Ascending aorta (tissue), 2 donors: Measurements from ENCODE around the gene BEGAIN. TPM values are rescaled to one million over a fixed set of nuclear protein-coding genes. Genes with fewer than 3 reads are reported as not detected.

ENCODE experiments used
- DNase-seq, 2 donors: peaks; one replicate each; pipeline ENCODE4 v3.0.0-alpha.2; 2019; ENCODE audit warnings: low spot score in 2 of 2
- H3K27ac ChIP-seq, 2 donors: fragments of 200-600 bp; sonication (generic); one replicate each; pipeline ENCODE4 v1.5.1; 2016 to 2017; ENCODE audit warnings: mild to moderate bottlenecking in 1 of 2
- H3K27me3 ChIP-seq: fragments of 200-600 bp; sonication (generic); one replicate; pipeline ENCODE4 v1.5.1; 2017
- H3K36me3 ChIP-seq, 2 donors: fragments of 200-600 bp; sonication (generic); one replicate each; pipeline ENCODE4 v1.5.1; 2016
- H3K4me1 ChIP-seq, 2 donors: fragments of 200-600 bp; sonication (generic); one replicate each; pipeline ENCODE4 v1.5.1; 2016 to 2017; ENCODE audit warnings: mild to moderate bottlenecking in 1 of 2
- H3K4me3 ChIP-seq, 2 donors: fragments of 200-600 bp; sonication (generic); one replicate each; pipeline ENCODE4 v1.5.1; 2016 to 2017; ENCODE audit warnings: mild to moderate bottlenecking in 1 of 2
- H3K9me3 ChIP-seq, 2 donors: fragments of 200-600 bp; sonication (generic); one replicate each; pipeline ENCODE4 v1.5.1; 2016
- intact Hi-C: fragments of 100-400 bp; cut with DNase I; formaldehyde crosslinking; loops from one replicate; pipeline ENCODE4 v1.15.1; 2023
- total RNA-seq: library from RNA; depleted of rRNA; stranded (reverse); fragments of >200 nt; gene quantifications from one replicate; pipeline ENCODE4 v1.1.0, GENCODE V29; 2016
- TF ChIP-seq, protein P1 (sequence below), 3 experiments: fragments of 200-600 bp in 2 of 3; fragments of 450-650 bp in 1 of 3; sonication (generic) in 2 of 3; IDR thresholded peaks; one replicate each; pipeline ENCODE4 v1.5.1; 2016 to 2019; ENCODE audit warnings: antibody characterized with exemption in 3 of 3, mild to moderate bottlenecking in 1 of 3, moderate library complexity in 1 of 3

Gene BEGAIN
- total RNA-seq, 1 donor from 2014 or later = 5.9 TPM

DNA sequence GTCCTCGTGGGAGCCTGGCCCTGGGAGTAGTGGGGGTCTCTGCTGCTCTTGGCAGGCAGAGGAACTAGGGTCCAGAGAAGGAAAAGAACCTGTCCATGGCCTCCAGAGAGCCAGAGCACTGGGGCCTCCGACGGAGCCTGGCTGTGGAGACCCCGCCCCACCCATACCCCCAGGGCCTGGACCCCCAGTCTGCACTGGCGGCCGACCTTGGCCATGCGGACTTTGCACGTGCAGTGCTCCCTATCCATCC, 1.1 kb downstream of the BEGAIN start:
- TF ChIP-seq, protein P1, sequence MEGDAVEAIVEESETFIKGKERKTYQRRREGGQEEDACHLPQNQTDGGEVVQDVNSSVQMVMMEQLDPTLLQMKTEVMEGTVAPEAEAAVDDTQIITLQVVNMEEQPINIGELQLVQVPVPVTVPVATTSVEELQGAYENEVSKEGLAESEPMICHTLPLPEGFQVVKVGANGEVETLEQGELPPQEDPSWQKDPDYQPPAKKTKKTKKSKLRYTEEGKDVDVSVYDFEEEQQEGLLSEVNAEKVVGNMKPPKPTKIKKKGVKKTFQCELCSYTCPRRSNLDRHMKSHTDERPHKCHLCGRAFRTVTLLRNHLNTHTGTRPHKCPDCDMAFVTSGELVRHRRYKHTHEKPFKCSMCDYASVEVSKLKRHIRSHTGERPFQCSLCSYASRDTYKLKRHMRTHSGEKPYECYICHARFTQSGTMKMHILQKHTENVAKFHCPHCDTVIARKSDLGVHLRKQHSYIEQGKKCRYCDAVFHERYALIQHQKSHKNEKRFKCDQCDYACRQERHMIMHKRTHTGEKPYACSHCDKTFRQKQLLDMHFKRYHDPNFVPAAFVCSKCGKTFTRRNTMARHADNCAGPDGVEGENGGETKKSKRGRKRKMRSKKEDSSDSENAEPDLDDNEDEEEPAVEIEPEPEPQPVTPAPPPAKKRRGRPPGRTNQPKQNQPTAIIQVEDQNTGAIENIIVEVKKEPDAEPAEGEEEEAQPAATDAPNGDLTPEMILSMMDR (IDR thresholded peaks at IDR 0.05) = no peak
- Histone ChIP-seq H3K4me3 (no peak overlapping the region), H3K9me3 (no peaks in the 10 kb centered on the region), H3K27ac (no peak overlapping the region), H3K36me3 (no peaks in the 10 kb centered on the region), H3K27me3 (peaks cover 9% of the 10 kb centered on the region), H3K4me1 (no peaks in the 10 kb centered on the region)
- DNase-seq = no peak
- intact Hi-C loops = no loop called here

DNA sequence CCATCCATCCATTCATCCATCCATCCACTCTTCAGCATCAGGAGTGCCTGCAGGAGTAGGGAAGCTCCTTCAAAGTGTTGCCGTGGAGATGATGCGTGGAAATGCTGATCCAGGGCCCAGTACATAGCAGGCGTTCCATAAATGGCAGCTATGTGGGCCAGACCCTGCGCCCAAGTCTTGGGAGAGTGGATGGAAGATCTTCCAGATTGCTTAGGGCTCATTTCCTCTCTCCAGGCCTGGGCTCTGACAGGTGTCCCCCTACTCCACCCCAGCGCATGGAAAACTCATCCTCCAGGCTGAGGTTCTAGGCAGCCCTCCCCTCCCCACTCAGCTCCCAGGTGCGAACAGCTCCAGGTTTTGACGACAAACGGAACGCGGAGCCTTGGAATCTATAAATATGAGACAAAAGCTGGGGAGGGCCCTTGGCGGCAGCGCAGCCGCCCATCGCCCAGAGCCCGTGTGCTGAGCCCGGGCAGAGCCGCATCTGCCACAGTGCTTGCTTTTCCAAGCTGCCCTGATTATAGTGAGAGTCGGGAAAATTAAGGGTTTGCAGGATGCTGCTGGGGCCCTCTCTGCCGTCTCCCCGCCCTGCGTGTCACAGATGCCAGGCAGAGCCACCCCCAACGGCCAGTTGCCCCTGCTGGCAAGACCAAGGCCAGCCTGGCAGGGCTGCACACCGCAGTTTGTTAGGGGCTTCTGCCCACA, 1.6 kb downstream of the BEGAIN start:
- TF ChIP-seq, protein P1 (IDR thresholded peaks at IDR 0.05) = no peak
- Histone ChIP-seq H3K27ac (no peak overlapping the region), H3K4me3 (no peak overlapping the region), H3K27me3 (peaks cover 9% of the 10 kb centered on the region), H3K9me3 (no peaks in the 10 kb centered on the region), H3K36me3 (no peaks in the 10 kb centered on the region), H3K4me1 (no peaks in the 10 kb centered on the region)
- no peak for DNase-seq
- intact Hi-C loops = no loop called here

GRCh38 chr14:100584056-100585031, 2.9 kb downstream of the BEGAIN start:
- H3K4me1 ChIP-seq = no peaks in the 10 kb centered on the region
- intact Hi-C loops = no loop called here
- H3K27ac ChIP-seq = no peak overlapping the region
- H3K4me3 ChIP-seq = no peak overlapping the region
- H3K9me3 ChIP-seq = no peaks in the 10 kb centered on the region
- H3K36me3 ChIP-seq = no peaks in the 10 kb centered on the region
- DNase-seq = no peak
- TF ChIP-seq, protein P1 (IDR thresholded peaks at IDR 0.05) = no peak
- H3K27me3 ChIP-seq = peaks cover 9% of the 10 kb centered on the region

DNA sequence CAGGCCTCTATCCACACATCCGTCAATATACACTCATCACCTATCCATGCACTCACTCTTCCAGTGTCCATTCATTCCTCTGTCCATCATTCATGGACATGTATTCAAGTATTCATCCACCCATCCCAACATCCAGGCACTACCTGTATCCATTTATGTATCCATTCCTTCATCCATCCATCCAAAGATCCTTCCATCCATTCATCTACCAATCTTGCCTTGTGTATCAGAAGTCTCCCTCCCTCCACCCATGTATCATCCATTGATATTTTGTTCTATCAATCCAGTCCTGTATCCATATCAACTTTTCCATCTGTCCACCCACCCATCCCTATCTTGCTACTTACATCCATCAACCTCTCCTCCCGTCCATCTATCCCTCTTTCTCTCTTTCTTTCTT, 4.0 kb downstream of the BEGAIN start:
- H3K4me3 ChIP-seq = no peak overlapping the region
- no peak overlapping the region for H3K27ac ChIP-seq
- no peaks in the 10 kb centered on the region for H3K9me3 ChIP-seq
- H3K27me3 ChIP-seq = peaks cover 9% of the 10 kb centered on the region
- H3K36me3 ChIP-seq = no peaks in the 10 kb centered on the region
- DNase-seq = no peak
- TF ChIP-seq, protein P1 (IDR thresholded peaks at IDR 0.05) = no peak
- intact Hi-C loops = no loop called here
- no peaks in the 10 kb centered on the region for H3K4me1 ChIP-seq

DNA sequence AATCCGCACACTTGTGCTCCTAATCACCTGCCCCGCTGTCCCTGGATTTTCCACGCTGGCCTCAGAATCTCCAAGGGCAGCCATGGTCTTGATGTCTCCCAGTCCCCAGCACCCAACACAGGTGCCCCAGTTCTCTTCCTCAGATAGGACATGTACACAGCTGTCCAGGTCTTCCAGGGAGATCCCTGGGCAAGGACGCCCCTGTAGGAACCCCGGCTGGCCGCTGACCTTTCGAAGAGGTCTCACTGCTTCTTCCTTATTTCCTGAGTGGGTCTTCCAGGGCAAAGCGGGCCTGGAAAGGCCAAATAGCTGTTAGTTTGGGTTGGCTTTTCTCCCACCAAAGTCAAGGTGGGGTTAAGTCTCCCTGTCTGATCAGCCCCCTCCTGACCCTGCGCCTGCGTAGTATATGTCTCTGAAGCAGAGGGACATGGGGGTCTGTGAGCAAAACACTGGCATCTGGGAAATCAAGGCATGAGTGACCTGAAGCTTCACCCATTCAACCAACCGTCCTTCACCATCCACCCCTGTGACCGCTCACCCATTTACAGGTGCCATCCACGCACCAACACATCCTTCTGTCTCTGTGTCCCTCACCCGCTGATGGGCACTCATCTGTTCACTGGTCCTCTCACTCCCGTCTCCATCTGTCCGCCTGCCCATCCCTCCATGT, 4.6 kb downstream of the BEGAIN start:
- Histone ChIP-seq H3K4me1 (no peaks in the 10 kb centered on the region), H3K27me3 (peaks cover 9% of the 10 kb centered on the region), H3K4me3 (no peak overlapping the region), H3K36me3 (no peaks in the 10 kb centered on the region), H3K27ac (no peak overlapping the region), H3K9me3 (no peaks in the 10 kb centered on the region)
- no peak for DNase-seq
- intact Hi-C loops = no loop called here
- TF ChIP-seq, protein P1 (IDR thresholded peaks at IDR 0.05) = no peak
